NCI-H1436 (cell line): ENCODE results near the gene SUOX.
A peak's percentile ranks its signal among the peaks of the same experiment; 100 is the strongest.
"Not testable (repeated sequence)": the region's sequence is repeated elsewhere in the genome, so short reads cannot be mapped to it uniquely, and the experiment has no call there.

Source experiments
- DNase-seq: peaks from one replicate; lab custom pipeline; 2025; lab: John Stamatoyannopoulos, UW

The SUOX gene

DNA sequence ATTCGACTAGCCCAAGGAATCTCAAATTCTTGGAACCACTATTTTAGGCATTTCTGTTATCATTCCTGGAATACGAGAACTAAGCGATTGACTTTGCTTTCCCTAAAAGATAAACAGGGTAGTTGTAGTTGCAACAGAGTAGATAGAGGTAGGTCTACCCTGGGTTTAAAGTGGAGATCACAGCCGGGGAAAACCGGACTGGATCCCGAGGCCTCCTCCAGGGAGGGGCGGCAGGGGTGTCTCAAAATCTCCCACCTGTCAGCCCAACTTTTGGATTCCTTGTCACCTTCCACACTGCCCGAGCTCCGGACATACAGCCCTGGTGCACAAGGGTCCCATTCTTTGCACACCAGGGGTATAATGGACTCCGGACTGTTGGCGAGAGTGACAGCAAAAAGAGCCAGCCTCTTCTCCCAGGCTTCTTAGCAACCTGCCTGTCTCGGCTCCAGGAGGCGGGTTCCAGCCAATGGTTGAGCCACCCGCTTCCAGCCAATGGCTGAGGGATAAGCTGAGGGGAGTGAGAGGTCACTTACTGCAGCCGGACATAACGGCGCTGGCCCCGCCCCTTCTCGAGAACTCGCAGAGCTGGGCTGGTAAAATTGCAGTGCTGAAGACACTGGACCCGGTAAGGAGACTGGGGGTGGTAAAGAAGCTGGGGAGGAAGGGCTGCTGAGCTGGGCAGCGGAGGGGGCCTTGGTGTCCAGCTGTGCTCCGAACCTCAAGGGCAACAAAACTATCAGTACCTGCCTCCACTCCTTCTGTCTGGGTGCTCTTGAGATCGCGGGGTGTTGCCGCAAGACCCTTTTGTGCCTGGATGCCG lies at the start of gene SUOX:
Gene SUOX, plus strand, starts transcription at position 562 of the 820 bp plus-strand sequence. CDS start 4,946 bp downstream, outside the sequence.
- peak; percentile 73 for DNase-seq

DNA sequence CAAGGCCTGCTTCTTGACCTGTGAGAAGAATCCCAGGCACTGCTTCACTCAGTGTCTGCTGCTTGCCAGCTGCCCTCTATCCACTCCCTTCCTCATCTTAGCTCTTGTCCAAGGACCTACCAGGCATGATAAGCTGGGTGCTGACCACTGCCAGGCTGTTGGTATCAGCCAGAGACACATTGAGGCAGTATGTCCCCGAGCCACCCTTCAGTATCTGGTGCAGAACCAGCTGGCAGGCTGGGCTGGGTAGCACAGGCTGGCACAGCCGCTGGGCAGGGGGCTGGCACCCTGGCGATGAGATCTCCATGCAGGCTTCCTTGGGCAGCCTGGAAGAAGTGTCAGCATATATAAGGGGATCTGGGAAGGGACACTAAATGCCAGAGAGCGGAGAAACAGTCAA lies 41.7 kb upstream of the SUOX start:
- no peak for DNase-seq

- no peak for DNase-seq
These were observed 41.1 kb upstream of the SUOX start for GRCh38 chr12:55955800-55956508.

DNA sequence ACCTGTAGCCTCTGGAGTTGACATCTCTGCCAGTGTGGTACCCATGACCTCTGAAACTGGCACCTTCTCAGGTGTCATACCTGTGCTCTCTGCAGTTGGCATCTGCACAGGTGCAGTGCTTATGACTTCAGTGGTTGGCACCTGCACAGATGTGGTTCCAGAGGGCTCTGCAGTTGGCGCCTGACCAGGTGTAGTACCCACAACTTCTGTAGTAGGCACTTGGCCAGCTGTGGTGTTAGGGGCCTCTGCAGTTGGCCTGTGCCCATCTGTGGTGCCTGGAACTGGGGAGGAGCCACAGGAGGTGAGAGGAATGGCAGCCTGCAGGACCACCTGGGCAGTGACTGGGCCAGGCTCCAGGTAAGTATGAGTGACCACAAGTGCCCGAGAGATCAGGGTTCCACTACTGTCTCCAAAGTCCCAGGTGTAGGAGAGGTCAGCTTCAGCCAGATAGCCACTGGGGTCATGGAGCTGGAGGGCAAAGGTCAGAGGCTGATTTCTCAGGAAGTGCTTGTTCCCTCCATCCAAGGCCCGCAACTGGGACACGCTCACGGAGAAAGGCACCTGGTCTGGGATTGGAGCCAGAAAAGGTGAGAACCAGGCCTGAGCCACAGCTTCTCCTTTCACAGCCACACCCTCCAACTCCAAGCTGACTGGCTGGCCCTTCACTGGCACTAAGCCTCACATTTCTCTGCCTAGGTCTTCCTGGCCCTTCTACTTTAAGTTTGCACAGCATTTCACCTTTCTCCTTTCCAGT lies 39.8 kb upstream of the SUOX start:
- DNase-seq, result no peak

DNA sequence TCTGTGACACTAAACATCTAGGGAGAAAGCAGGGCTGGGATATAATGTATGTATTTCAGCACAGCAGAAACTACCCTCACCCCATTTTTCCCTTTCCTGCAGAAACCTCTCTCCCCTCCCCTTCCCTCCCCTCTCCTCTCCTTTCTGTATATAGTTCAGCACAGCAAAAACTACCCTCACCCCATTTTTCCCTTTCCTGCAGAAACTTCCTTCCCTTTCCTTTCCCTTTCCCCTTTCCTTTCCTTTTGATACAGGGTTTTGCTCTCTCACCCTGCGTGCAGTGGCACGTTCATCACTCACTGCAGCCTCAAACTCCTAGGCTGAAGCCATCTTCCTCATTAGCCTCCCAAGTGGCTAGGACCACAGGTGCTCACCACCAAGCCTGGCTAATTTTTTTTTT lies 33.3 kb upstream of the SUOX start:
- DNase-seq, result no peak

DNA sequence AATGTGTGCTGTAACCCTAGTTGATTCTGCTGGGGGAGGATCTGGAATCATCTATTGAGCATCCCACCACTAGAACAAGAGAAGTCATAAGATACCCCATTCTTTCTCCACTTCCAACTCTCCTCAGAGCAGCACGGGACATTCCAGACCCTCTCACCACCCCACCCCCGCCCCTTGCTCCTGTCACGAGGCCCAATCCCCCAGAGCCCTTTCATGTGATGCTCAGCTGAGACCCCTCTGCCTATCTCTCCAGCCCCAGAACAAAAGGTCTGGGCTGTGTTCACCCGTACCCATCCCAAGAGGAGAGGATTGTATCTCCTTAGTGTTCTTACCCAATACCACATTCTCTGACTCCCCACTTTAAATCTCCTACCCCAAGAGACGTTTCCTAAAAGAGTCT lies 31.8 kb upstream of the SUOX start:
- DNase-seq, result no peak

GRCh38 chr12:55965941-55966407 lies 31.1 kb upstream of the SUOX start, which contains the start of gene PMEL:
Gene PMEL, minus strand, starts transcription at chr12:55966042. Its CDS starts 31 bp downstream, at chr12:55966011.
- DNase-seq, result no peak

DNA sequence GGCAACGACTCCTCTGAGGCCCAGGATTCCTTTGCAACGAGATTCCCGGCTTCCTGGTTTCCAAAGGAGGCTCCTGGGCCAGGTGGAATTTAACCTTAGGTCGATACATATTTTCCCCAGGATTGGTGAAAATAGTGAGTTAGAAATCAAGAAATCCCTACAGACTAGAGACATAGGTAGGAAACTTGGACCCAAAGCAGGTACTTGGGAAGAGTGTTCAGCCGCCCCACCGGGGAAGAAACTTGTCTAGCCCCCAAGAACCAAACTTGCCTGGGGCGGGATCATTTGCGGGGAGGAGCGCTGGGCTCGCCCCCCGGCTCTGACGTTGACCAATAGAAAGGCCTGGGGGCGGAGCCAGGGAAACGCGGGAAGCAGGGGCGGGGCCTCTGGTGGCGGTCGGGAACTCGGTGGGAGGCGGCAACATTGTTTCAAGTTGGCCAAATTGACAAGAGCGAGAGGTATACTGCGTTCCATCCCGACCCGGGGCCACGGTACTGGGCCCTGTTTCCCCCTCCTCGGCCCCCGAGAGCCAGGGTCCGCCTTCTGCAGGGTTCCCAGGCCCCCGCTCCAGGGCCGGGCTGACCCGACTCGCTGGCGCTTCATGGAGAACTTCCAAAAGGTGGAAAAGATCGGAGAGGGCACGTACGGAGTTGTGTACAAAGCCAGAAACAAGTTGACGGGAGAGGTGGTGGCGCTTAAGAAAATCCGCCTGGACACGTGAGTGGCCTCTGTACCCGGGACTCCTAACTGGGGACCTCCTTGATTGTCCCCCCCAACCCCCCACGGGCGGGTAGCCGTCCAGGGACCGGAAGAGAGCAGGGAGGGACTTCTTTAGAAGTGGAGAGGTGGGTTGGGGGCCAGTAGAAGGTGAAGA lies 30.4 kb upstream of the SUOX start, which contains the start of gene CDK2:
Gene CDK2, plus strand, starts transcription at position 423 of the 874 bp plus-strand sequence. Its CDS starts 179 bp downstream, at position 602.
- peak; percentile 82 for DNase-seq

DNA sequence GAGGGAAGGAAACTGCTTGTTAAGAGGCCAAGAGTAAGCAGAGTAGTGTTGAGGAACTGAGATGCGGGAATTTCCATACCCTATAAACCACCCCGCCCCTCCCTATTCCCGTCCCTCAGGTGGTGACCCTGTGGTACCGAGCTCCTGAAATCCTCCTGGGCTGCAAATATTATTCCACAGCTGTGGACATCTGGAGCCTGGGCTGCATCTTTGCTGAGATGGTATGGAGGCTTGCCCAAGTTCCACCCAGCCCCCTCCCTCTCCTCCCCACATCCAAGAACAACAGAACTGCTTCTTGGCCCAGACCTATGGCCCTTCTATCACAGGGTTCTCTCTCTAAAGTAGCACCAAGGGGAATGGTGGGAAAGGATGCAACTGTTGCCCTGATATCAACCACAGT lies 27.7 kb upstream of the SUOX start:
- no peak for DNase-seq

DNA sequence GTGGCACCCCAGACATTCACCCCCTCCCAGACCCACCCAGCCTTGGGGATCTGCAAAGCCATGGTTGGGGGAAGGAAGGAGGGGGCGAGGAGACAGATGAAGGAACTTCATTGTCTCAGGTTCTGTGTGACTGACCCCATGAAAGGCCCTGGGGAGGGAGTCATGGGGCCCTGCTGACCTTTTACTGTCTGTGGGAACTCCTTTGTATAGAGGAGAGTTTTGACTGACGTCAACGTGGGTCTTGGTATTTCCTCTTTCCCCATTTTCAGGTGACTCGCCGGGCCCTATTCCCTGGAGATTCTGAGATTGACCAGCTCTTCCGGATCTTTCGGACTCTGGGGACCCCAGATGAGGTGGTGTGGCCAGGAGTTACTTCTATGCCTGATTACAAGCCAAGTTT lies 26.3 kb upstream of the SUOX start:
- no peak for DNase-seq

DNA sequence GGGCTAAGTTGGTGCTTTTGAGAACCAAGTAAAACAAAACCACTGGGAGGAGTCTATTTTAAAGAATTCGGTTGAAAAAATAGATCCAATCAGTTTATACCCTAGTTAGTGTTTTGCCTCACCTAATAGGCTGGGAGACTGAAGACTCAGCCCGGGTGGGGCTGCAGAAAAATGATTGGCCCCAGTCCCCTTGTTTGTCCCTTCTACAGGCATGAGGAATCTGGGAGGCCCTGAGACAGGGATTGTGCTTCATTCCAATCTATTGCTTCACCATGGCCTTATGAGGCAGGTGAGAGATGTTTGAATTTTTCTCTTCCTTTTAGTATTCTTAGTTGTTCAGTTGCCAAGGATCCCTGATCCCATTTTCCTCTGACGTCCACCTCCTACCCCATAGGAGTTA lies 25.0 kb upstream of the SUOX start:
- no peak for DNase-seq

GRCh38 chr12:55972456-55972855 lies 24.6 kb upstream of the SUOX start:
- no peak for DNase-seq

GRCh38 chr12:55972911-55973598 lies 24.0 kb upstream of the SUOX start:
- no peak for DNase-seq

GRCh38 chr12:55973599-55974307 lies 23.3 kb upstream of the SUOX start, which contains the start of gene RAB5B:
Gene RAB5B, plus strand, starts transcription at chr12:55974078. Its CDS starts 12,883 bp downstream, at chr12:55986961.
- peak; percentile 100 for DNase-seq

- no peak for DNase-seq
These were observed 22.8 kb upstream of the SUOX start for GRCh38 chr12:55974308-55974730.

- no peak for DNase-seq
These were observed 18.7 kb upstream of the SUOX start for GRCh38 chr12:55978393-55978792.

DNA sequence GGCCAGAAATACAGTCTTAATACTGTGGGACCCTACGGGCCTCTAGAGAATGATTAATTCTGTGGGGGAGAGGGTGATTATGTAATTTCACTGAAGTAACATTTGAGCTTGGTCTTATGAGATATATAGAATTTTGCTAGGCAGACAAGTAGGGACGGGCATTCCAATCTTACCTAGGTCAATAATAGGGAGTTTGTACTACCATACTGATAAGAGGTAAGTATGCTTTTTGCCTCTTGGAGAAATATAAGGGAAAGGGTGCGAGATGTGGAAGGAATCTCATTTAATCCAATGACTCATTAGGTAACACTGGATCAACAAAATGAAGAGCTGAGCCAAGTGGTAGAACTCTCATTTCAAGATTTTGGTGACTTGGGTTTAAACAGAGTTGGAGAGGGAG lies 18.0 kb upstream of the SUOX start:
- DNase-seq, result no peak

DNA sequence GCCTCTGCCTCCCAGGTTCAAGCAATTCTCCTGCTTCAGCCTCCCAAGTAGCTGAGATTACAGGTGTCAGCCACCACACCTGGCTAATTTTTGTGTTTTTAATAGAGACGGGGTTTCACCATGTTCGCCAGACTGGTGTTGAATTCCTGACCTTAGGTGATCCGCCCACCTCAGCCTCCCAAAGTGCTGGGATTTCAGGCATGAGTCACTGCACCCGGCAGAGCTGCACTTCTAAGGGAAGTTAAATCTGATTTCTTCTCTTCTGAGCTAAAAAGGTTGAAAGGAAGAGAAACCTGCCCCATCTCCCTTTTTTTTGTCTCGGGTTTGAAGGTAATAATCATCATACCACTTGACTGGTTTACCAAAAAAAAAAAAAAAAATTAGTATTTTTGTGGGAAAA lies 15.2 kb upstream of the SUOX start:
- not testable (repeated sequence) for DNase-seq

DNA sequence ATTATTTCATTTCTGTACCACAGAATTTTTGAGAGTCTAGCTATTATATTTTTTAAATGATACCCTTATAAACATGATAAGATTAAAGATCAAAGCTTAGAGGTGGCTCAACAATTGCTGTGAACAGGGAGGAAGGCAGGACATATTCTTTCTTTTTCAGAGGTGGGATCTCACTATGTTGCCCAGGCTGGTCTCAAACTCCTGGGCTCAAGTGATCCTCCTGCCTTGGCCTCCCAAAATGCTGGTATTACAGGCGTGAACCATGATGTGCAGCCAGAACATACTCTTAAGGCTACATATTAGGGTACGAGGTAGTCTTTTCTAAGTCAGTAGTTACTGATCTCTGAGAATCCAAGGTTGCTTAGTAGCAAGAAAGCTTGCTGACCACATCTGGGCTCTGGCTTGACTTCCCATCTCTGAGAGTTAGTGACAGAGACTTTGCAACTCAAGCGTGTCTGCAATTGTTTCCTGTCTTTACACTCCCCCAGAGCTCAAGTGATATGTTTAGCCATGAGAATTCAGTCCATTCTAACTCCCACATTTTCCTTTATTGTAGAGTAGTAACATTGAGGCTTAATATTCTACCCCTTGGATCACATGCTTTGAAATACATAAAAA lies 14.6 kb upstream of the SUOX start:
- DNase-seq, result no peak
